ENCODE measurements around the gene TNNT1.
"Not testable (repeated sequence)": the region's sequence is repeated elsewhere in the genome, so short reads cannot be mapped to it uniquely, and the experiment has no call there.

Gene TNNT1

DNA sequence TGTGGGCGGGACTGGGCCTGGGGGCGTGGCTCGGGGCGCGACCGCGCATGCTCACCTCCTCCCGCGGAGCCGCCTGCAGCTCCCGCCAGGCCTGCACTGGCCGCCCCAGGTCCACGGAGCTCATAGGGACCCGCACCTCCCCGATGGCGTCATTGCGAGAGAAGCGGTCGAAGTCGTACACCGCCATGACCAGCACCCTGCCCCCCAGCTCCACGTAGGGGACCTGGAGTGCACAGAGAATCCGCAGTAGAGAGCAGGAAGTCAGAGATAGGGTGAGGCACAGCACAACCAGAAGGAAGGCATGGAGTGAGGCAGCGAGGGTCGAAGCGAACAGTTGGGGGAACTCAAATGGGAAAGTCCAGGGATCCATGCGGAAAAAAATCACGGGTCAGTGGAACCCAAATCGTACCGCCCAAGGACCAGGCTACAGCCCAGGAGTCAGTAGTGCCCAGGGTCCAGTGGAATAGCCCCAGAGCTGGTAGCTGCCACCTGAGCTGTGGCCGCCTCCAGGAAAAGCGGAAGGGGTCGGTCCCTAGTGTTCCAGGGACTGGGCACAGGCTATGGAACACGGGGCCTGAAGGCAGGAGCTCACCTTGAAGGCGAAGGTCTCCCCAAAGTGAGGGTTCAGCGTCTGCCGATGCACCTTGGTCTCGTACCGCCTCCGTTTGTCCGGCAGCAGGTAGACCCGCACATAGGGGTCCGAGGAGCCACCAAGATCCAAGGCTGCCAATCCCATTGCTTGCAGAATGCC is 26.3 kb upstream of the TNNT1 start:
- no peak for TF ChIP-seq CTCF (IDR thresholded peaks at IDR 0.05; ENCODE audit: borderline replicate concordance, control extremely low read depth, extremely low read depth, insufficient read depth, missing control alignments)
- in situ Hi-C loops (cut with MboI; ENCODE audit: low sequenced_read_pairs, unreplicated experiment), result no loop called here
- no peak for DNase-seq (ENCODE audit: low spot score)

DNA sequence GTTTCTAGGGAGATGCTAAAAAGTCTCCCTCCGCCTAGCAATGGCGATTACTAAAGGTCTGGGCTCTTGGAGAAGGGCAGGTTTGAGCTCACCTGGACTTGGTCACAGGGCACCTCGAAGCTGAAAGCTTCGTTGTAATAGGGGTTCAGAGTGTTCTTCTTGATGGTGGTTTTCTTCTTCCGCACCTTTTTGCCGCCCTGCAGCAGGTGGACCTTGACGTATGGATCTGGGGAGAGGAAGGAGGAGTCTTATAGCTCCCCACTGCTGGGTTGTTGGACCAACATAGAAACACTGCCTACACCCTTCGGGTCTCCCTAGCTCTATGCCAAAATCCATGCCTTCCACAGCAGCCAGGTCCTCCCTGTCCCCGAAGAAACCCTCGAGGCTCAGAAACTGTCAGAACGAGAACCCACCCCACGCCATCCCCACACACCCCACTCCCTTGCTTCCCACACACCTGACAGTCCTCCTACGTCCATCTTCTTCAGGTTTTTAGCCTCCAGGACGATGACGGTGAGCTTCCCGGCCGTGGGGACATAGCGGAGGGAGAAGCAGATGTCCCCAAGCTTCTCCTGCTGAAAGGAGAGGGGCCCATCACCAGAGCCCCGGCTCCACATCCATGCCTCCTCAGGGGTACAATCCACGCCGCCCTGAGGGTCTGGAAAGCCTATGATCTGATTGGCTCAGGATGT is 25.6 kb upstream of the TNNT1 start:
- DNase-seq (ENCODE audit: low spot score), result no peak
- in situ Hi-C loops (cut with MboI; ENCODE audit: low sequenced_read_pairs, unreplicated experiment), result no loop called here
- TF ChIP-seq CTCF (IDR thresholded peaks at IDR 0.05; ENCODE audit: borderline replicate concordance, control extremely low read depth, extremely low read depth, insufficient read depth, missing control alignments), result no peak

DNA sequence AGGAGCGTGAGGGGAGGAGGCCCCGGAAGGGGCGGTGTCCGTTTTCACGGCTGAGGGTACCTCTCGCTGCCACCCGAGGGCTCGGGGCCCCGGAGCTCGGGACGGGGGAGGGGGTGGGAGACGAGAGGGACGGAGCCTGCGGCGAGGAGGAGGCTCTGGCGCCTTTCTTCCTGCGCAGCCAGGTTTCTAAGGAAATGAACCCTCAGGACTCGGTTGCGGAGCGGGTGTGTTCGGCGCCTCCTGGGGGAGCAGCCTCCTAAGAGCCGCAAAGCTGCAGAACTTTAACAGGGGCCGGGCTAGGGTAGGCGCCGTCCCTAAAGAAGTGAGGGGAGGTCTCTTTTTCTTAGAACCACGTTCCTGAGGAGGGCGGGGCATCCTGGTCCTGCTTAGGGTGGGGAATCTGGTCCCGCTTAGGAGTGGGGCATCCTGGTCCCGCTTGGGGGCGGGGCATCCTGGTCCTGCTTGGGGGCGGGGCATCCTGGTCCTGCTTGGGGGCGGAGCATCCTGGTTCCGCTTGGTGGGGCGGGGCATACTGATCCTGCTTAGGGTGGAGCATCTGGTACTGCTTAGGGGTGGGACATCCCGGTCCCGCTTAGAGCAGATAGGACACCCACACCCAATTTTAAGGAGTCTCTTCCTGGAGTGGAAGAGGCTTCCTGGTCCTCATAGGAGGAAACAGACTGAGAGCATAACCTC is 24.9 kb upstream of the TNNT1 start:
- in situ Hi-C loops (cut with MboI; ENCODE audit: low sequenced_read_pairs, unreplicated experiment), result no loop called here
- TF ChIP-seq CTCF (IDR thresholded peaks at IDR 0.05; ENCODE audit: borderline replicate concordance, control extremely low read depth, extremely low read depth, insufficient read depth, missing control alignments), result no peak
- DNase-seq (ENCODE audit: low spot score), result no peak

DNA sequence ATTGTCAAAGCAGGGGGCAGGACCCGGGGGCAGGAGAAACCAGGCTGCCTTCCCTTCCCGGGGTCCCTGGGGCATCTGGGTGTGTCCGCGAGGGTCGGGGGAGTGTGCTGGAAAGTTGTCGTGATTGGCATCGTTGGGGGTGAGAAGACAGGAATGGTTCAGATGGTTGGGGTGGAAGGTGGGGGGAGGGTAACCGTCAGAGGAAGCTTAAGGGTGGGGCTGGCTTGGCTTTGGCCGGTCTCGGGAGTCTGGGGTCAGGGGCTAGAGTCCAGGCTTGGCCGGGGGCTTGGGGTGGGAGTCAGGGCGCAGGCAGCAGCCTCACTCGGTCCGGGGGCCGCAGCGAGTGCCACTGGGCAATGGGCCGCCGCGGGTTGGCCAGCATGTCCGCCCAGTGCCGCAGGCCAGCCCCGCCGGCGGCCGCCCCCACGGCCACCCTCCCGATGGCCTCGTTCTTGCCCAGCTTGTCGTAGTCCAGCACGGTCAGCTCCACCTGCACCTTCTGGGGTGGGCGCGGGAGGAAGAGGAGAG is 24.2 kb upstream of the TNNT1 start:
- in situ Hi-C loops (cut with MboI; ENCODE audit: low sequenced_read_pairs, unreplicated experiment), result no loop called here
- no peak for TF ChIP-seq CTCF (IDR thresholded peaks at IDR 0.05; ENCODE audit: borderline replicate concordance, control extremely low read depth, extremely low read depth, insufficient read depth, missing control alignments)
- DNase-seq (ENCODE audit: low spot score), result no peak

GRCh38 chr19:55172741-55173140 is 23.7 kb upstream of the TNNT1 start:
- no peak for TF ChIP-seq CTCF (IDR thresholded peaks at IDR 0.05; ENCODE audit: borderline replicate concordance, control extremely low read depth, extremely low read depth, insufficient read depth, missing control alignments)
- no peak for DNase-seq (ENCODE audit: low spot score)
- in situ Hi-C loops (cut with MboI; ENCODE audit: low sequenced_read_pairs, unreplicated experiment), result no loop called here

- DNase-seq (ENCODE audit: low spot score); in situ Hi-C loops (cut with MboI; ENCODE audit: low sequenced_read_pairs, unreplicated experiment): not testable (repeated sequence)
Observed at GRCh38 chr19:55172318-55172717, 23.3 kb upstream of the TNNT1 start.
